ENCODE results near the gene TPRN.

- no peak for TF ChIP-seq POLR2A (IDR thresholded peaks at IDR 0.05; ENCODE audit: low read depth, low read length)
- no peak for TF ChIP-seq POLR2AphosphoS5 (IDR thresholded peaks at IDR 0.05; ENCODE audit: low read depth, low read length)
- TF ChIP-seq SPI1 (IDR thresholded peaks at IDR 0.05; ENCODE audit: low read depth, low read length): no peak
Observed at GRCh38 chr9:137181680-137182079, 18.9 kb downstream of the TPRN start.

Measured in GM12891 (cell line).